A549 (cell line): ENCODE results near the gene PRR22. TPM values are rescaled to one million over a fixed set of nuclear protein-coding genes. Genes with fewer than 3 reads are reported as not detected.

Source experiments
- ATAC-seq, 2 experiments: fragments of 200-7000 bp in 1 of 2; fragments of >200 bp in 1 of 2; cut with Nextera tagmentation in 1 of 2; cut with Tn5 transposase in 1 of 2; 3 replicates each; pipeline versions ENCODE4 v1.8.0 to v1.9.1; 2018 to 2020; ENCODE audit warnings: mild to moderate bottlenecking in 1 of 2, moderate library complexity in 1 of 2
- CTCF ChIA-PET: fragments of 300-600 bp; sonication (Branson Sonifier 250); formaldehyde crosslinking; extraction: SDS; loops from one replicate; lab custom pipeline; 2021; ENCODE audit warnings: antibody characterized with exemption, inconsistent platforms; lab: Yijun Ruan, JAX
- POLR2A ChIA-PET: fragments of 350-600 bp; formaldehyde crosslinking; extraction: SDS; loops from one replicate; lab custom pipeline; 2021; ENCODE audit warnings: antibody characterized with exemption, inconsistent platforms; lab: Yijun Ruan, JAX
- DNase-seq, 2 experiments: peaks; one replicate each; pipeline versions ENCODE4 v3.0.0 to v3.0.0-alpha.2; 2011 to 2016; ENCODE audit warnings: low read depth in 1 of 2, low spot score in 1 of 2
- FAIRE-seq: peaks from 2 replicates; lab custom pipeline; 2011; peaks lifted over from hg19 to GRCh38; lab: Jason Lieb, UNC
- H3K27ac ChIP-seq, 2 experiments: fragments of >200 bp; sonication (Bioruptor Twin); formaldehyde crosslinking; 3 replicates each; pipeline ENCODE4 v1.5.1; 2016 to 2017
- H3K4me1 ChIP-seq: fragments of >200 bp; sonication (Bioruptor Twin); formaldehyde crosslinking; 3 replicates; pipeline ENCODE4 v1.6.1; 2016
- H3K4me2 ChIP-seq: fragments of >200 bp; sonication (Bioruptor Twin); formaldehyde crosslinking; 3 replicates; pipeline ENCODE4 v1.6.1; 2016
- H3K4me3 ChIP-seq: fragments of >200 bp; sonication (Bioruptor Twin); formaldehyde crosslinking; 3 replicates; pipeline ENCODE4 v1.5.1; 2016
- H3K9me3 ChIP-seq: fragments of >200 bp; sonication (Bioruptor Twin); formaldehyde crosslinking; 3 replicates; pipeline ENCODE4 v1.6.1; 2016
- BHLHE40 ChIP-seq: IDR thresholded peaks from 2 replicates; pipeline ENCODE4 v1.6.1; 2012; ENCODE audit warnings: low read depth, low read length, inconsistent platforms
- ELK1 ChIP-seq: fragments of 150-350 bp; IDR thresholded peaks from 2 replicates; pipeline ENCODE4 v1.6.1; 2014; ENCODE audit warnings: low read depth, mild to moderate bottlenecking, low read length
- EP300 ChIP-seq, 2 experiments: fragments of >200 bp; sonication (Bioruptor Twin); formaldehyde crosslinking; IDR thresholded peaks; 2 replicates in 1 of 2; 3 replicates in 1 of 2; pipeline ENCODE4 v1.6.1; 2016 to 2017
- FOSB ChIP-seq: fragments of 250-450 bp; sonication (Bioruptor Pico); IDR thresholded peaks from 2 replicates; pipeline ENCODE4 v1.5.0; 2020; ENCODE audit warnings: mild to moderate bottlenecking, moderate library complexity
- HES2 ChIP-seq: fragments of >200 bp; sonication (Bioruptor Twin); formaldehyde crosslinking; IDR thresholded peaks from 2 replicates; pipeline ENCODE4 v1.6.1; 2016
- HMGXB4 ChIP-seq: fragments of 250-450 bp; sonication (Bioruptor Pico); IDR thresholded peaks from 2 replicates; pipeline ENCODE4 v1.5.0; 2021; ENCODE audit warnings: mild to moderate bottlenecking, moderate library complexity, borderline replicate concordance
- HOXB5 ChIP-seq: fragments of 250-450 bp; sonication (Bioruptor Pico); IDR thresholded peaks from 2 replicates; pipeline ENCODE4 v1.5.0; 2020; ENCODE audit warnings: mild to moderate bottlenecking, moderate library complexity
- KDM1A ChIP-seq: fragments of 200-600 bp; sonication (generic); IDR thresholded peaks from 2 replicates; pipeline ENCODE4 v1.6.1; 2016; ENCODE audit warnings: low read depth, mild to moderate bottlenecking
- KDM5A ChIP-seq: fragments of 200-600 bp; sonication (generic); IDR thresholded peaks from 2 replicates; pipeline ENCODE4 v1.6.1; 2016; ENCODE audit warnings: antibody characterized with exemption, mild to moderate bottlenecking
- MAZ ChIP-seq: fragments of 150-350 bp; IDR thresholded peaks from 2 replicates; pipeline ENCODE4 v1.6.1; 2014; ENCODE audit warnings: antibody characterized with exemption, low read depth, low read length, borderline replicate concordance
- PBX3 ChIP-seq: IDR thresholded peaks from 2 replicates; pipeline ENCODE4 v1.6.1; 2012
- SMC3 ChIP-seq: fragments of >200 bp; sonication (Bioruptor Twin); formaldehyde crosslinking; IDR thresholded peaks from 3 replicates; pipeline ENCODE4 v1.6.1; 2018; ENCODE audit warnings: inconsistent platforms
- TP53 ChIP-seq: fragments of 250-450 bp; sonication (Bioruptor Pico); IDR thresholded peaks from 2 replicates; pipeline ENCODE4 v1.5.0; 2021; ENCODE audit warnings: mild to moderate bottlenecking, moderate library complexity
- ZFP36 ChIP-seq: fragments of 450-650 bp; IDR thresholded peaks from 2 replicates; pipeline ENCODE4 v1.6.1; 2014; ENCODE audit warnings: borderline replicate concordance; ENCODE audit not compliant: partially characterized antibody
- ZNF302 ChIP-seq: fragments of 250-450 bp; sonication (Bioruptor Pico); IDR thresholded peaks from 2 replicates; pipeline ENCODE4 v1.9.0; 2021; ENCODE audit warnings: inconsistent platforms, mild to moderate bottlenecking, moderate library complexity
- ZSCAN20 ChIP-seq: fragments of 250-450 bp; sonication (Bioruptor Pico); IDR thresholded peaks from 2 replicates; pipeline ENCODE4 v1.8.0; 2022; ENCODE audit warnings: mild to moderate bottlenecking, moderate library complexity
- WGBS: methylation state at CpG from one replicate; pipeline ENCODE4 v1.1.6; 2017; ENCODE audit errors: missing lambda C conversion rate; 5-methylcytosine and 5-hydroxymethylcytosine counted together
- polyA plus RNA-seq, 4 experiments: library from polyadenylated mRNA; depleted of rRNA in 3 of 4; stranded (reverse); fragments of >200 nt; fragmentation: RNase III in 1 of 4; extraction: RNeasy Plus Mini Kit Qiagen cat#74134 plus additional on column Dnase treatment in 1 of 4; gene quantifications; 2 replicates in 3 of 4; 3 replicates in 1 of 4; pipeline ENCODE4 v1.2.3, GENCODE V29; 2011 to 2017

Gene PRR22
- polyA plus RNA-seq, 2 of the 4 experiments (the other 2 are of a cell fraction): 0.65 to 2.2 TPM

GRCh38 chr19:5817218-5817617 lies 32.7 kb upstream of the PRR22 start (continued):
- TF ChIP-seq PBX3 (no peak), ZFP36 (no peak)
- TF ChIP-seq, all 56 proteins: peak for 0

GRCh38 chr19:5814852-5815246 lies 30.3 kb upstream of the PRR22 start:
- WGBS: 54% methylated on average over 8 of the region's 11 CpGs
- DNase-seq: no peak
- H3K27ac ChIP-seq: no peak overlapping the region
- POLR2A ChIA-PET: no interaction called here
- no peak for FAIRE-seq
- no peak for TF ChIP-seq HMGXB4 (CRISPR knock-in tag)
- TF ChIP-seq MAZ: no peak
- TF ChIP-seq TP53 (CRISPR knock-in tag): no peak
- no peak for TF ChIP-seq PBX3
- no peak for TF ChIP-seq KDM1A
- TF ChIP-seq SMC3: no peak
- TF ChIP-seq ZSCAN20: no peak
- TF ChIP-seq ELK1: no peak
- no peak for TF ChIP-seq BHLHE40
- no peak for TF ChIP-seq EP300 (IDR thresholded peaks at IDR 0.05)
- no peak for TF ChIP-seq HOXB5 (CRISPR knock-in tag)
- TF ChIP-seq ZNF302 (CRISPR knock-in tag): no peak
- no peak for TF ChIP-seq HES2
- TF ChIP-seq KDM5A: no peak
- no peak for TF ChIP-seq ZFP36
- no peak for TF ChIP-seq FOSB (CRISPR knock-in tag)
- TF ChIP-seq, all 56 proteins: peak for 0
- CTCF ChIA-PET: interaction anchor here (1.9 to 4.2 kb wide), 2 partner anchors 9 to 11 kb away, joined by 11 to 31 read pairs; no protein-coding TSS in a partner anchor
- H3K9me3 ChIP-seq: no peaks in the 10 kb centered on the region
- no peak overlapping the region for H3K4me3 ChIP-seq
- H3K4me1 ChIP-seq: no peaks in the 10 kb centered on the region
- ATAC-seq: peak; percentile 44 to 59; a peak in 5 of 6 replicates
- H3K4me2 ChIP-seq: no peak overlapping the region

GRCh38 chr19:5814123-5814851 lies 29.7 kb upstream of the PRR22 start:
- ChIA-PET POLR2A (interaction anchor here (1.5 kb wide), 1 partner anchor 14 kb away, joined by 3 read pairs; no protein-coding TSS in a partner anchor), CTCF (interaction anchor here (1.9 to 4.2 kb wide), 2 partner anchors 9 to 11 kb away, joined by 11 to 31 read pairs; no protein-coding TSS in a partner anchor)
- ATAC-seq (peak in 1 of 2 experiments; percentile 26; a peak in 1 of 6 replicates), DNase-seq (no peak), FAIRE-seq (no peak)
- no peak overlapping the region for H3K27ac ChIP-seq
- TF ChIP-seq SMC3 (no peak), KDM1A (no peak)
- WGBS: 56% methylated on average over 9 of the region's 9 CpGs
- no peak overlapping the region for H3K4me3 ChIP-seq
- no peaks in the 10 kb centered on the region for H3K4me1 ChIP-seq
- H3K4me2 ChIP-seq: no peak overlapping the region
- no peaks in the 10 kb centered on the region for H3K9me3 ChIP-seq
